ENCODE results near the gene MYO1D. TPM values are rescaled to one million over a fixed set of nuclear protein-coding genes. Genes with fewer than 3 reads are reported as not detected.

The MYO1D gene
- total and polyA plus RNA-seq, 4 donors = 4.5 to 22.9 (median 13.3) TPM

GRCh38 chr17:32558997-32559650, 317.8 kb downstream of the MYO1D start:
- 88% methylated on average over 4 of the region's 4 CpGs for WGBS
- TF ChIP-seq HNF4A (conservative IDR thresholded peaks at IDR 0.05) = no peak
- no peak for TF ChIP-seq FOXA1 (IDR thresholded peaks at IDR 0.05)
- TF ChIP-seq CTCF (IDR thresholded peaks at IDR 0.05; ENCODE audit: low read depth, low read length, missing input control) = no peak
- TF ChIP-seq MAX (IDR thresholded peaks at IDR 0.05) = no peak
- TF ChIP-seq REST (IDR thresholded peaks at IDR 0.05) = no peak
- TF ChIP-seq YY1 (IDR thresholded peaks at IDR 0.05) = no peak
- TF ChIP-seq RAD21 (IDR thresholded peaks at IDR 0.05) = no peak
- no peak for TF ChIP-seq RXRA (IDR thresholded peaks at IDR 0.05)
- no peak for TF ChIP-seq SP1 (IDR thresholded peaks at IDR 0.05)
- no peak for TF ChIP-seq FOXA2 (IDR thresholded peaks at IDR 0.05)
- TF ChIP-seq GABPA (IDR thresholded peaks at IDR 0.05 in 1 of 2, conservative IDR thresholded peaks at IDR 0.05 in 1 of 2) = no peak
- no peak for TF ChIP-seq JUND (IDR thresholded peaks at IDR 0.05)
- no peak for TF ChIP-seq NR2F2 (IDR thresholded peaks at IDR 0.05)
- TF ChIP-seq ATF3 (IDR thresholded peaks at IDR 0.05) = no peak
- Histone ChIP-seq H3K9me3 (ENCODE audit: control insufficient read depth in 4 of 4, low read length in 3 of 4) (no peaks in the 10 kb centered on the region), H3K9ac (ENCODE audit: low read depth in 1 of 2, low read length in 2 of 2) (no peak overlapping the region), H3K27me3 (ENCODE audit: control insufficient read depth in 4 of 4, insufficient read depth in 4 of 4, low read length in 3 of 4) (no peaks in the 10 kb centered on the region), H3K27ac (ENCODE audit: low read depth in 1 of 2, low read length in 2 of 2) (no peak overlapping the region), H3K4me1 (ENCODE audit: control insufficient read depth in 4 of 4, insufficient read depth in 4 of 4, low read length in 3 of 4) (no peaks in the 10 kb centered on the region), H3K36me3 (ENCODE audit: control insufficient read depth in 4 of 4, insufficient read depth in 3 of 4, low read depth in 1 of 4, low read length in 3 of 4) (no peaks in the 10 kb centered on the region), H3K4me3 (ENCODE audit: low read depth in 1 of 3, low read length in 3 of 3) (no peak overlapping the region)
- no peak for DNase-seq (ENCODE audit: low spot score)

- no peaks in the 10 kb centered on the region for H3K36me3 ChIP-seq (ENCODE audit: control insufficient read depth in 4 of 4, insufficient read depth in 3 of 4, low read depth in 1 of 4, low read length in 3 of 4)
- H3K27me3 ChIP-seq (ENCODE audit: control insufficient read depth in 4 of 4, insufficient read depth in 4 of 4, low read length in 3 of 4) = no peaks in the 10 kb centered on the region
- TF ChIP-seq JUND (IDR thresholded peaks at IDR 0.05) (no peak), FOXA1 (IDR thresholded peaks at IDR 0.05) (no peak), ZBTB33 (IDR thresholded peaks at IDR 0.05) (no peak), TAF1 (conservative IDR thresholded peaks at IDR 0.05) (no peak), HNF4A (conservative IDR thresholded peaks at IDR 0.05) (no peak), NR2F2 (IDR thresholded peaks at IDR 0.05) (no peak), SP1 (IDR thresholded peaks at IDR 0.05) (no peak), RXRA (IDR thresholded peaks at IDR 0.05) (no peak), HNF4G (IDR thresholded peaks at IDR 0.05) (no peak)
- no peaks in the 10 kb centered on the region for H3K4me1 ChIP-seq (ENCODE audit: control insufficient read depth in 4 of 4, insufficient read depth in 4 of 4, low read length in 3 of 4)
- DNase-seq (ENCODE audit: low spot score) = no peak
- H3K27ac ChIP-seq (ENCODE audit: low read depth in 1 of 2, low read length in 2 of 2) = no peak overlapping the region
- no peak overlapping the region for H3K4me3 ChIP-seq (ENCODE audit: low read depth in 1 of 3, low read length in 3 of 3)
- H3K9ac ChIP-seq (ENCODE audit: low read depth in 1 of 2, low read length in 2 of 2) = no peak overlapping the region
- 69% methylated on average over 6 of the region's 6 CpGs for WGBS
- H3K9me3 ChIP-seq (ENCODE audit: control insufficient read depth in 4 of 4, low read length in 3 of 4) = no peaks in the 10 kb centered on the region
Observed at GRCh38 chr17:32558326-32558955, 318.5 kb downstream of the MYO1D start.

Data from liver (tissue), 9 donors.